Sigmoid colon (tissue), 7 donors: ENCODE data around the gene CATSPERB. TPM values are rescaled to one million over a fixed set of nuclear protein-coding genes. Genes with fewer than 3 reads are reported as not detected.
"Not testable (repeated sequence)": the region's sequence is repeated elsewhere in the genome, so short reads cannot be mapped to it uniquely, and the experiment has no call there.

Experiments
- DNase-seq: peaks from one replicate; pipeline ENCODE4 v3.0.0-alpha.2; 2019
- H3K27ac ChIP-seq, 4 donors: fragments of 200-600 bp; sonication (generic); one replicate each; pipeline ENCODE4 v1.5.1; 2016 to 2019; ENCODE audit warnings: mild to moderate bottlenecking in 1 of 4
- H3K27me3 ChIP-seq, 3 donors: fragments of 200-600 bp; sonication (generic); one replicate each; pipeline ENCODE4 v1.5.1; 2019; ENCODE audit warnings: mild to moderate bottlenecking in 1 of 3
- H3K36me3 ChIP-seq, 4 donors: fragments of 200-600 bp; sonication (generic); one replicate each; pipeline ENCODE4 v1.5.1; 2016 to 2019
- H3K4me1 ChIP-seq, 4 donors: fragments of 200-600 bp; sonication (generic); one replicate each; pipeline ENCODE4 v1.5.1; 2017 to 2019
- H3K4me3 ChIP-seq, 4 donors: fragments of 200-600 bp; sonication (generic); one replicate each; pipeline ENCODE4 v1.5.1; 2017 to 2019; ENCODE audit warnings: mild to moderate bottlenecking in 2 of 4, moderate library complexity in 1 of 4
- H3K9me3 ChIP-seq, 4 donors: fragments of 200-600 bp in 3 of 4; sonication (generic) in 3 of 4; one replicate each; pipeline versions ENCODE4 v1.5.1 to v1.6.1; 2013 to 2019
- EP300 ChIP-seq, 4 donors: sonication (generic); formaldehyde crosslinking; IDR thresholded peaks; one replicate each; pipeline ENCODE4 v1.6.1; 2017; ENCODE audit warnings: antibody characterized with exemption in 4 of 4
- POLR2A ChIP-seq, 2 donors: fragments of 450-650 bp; IDR thresholded peaks; one replicate each; pipeline ENCODE4 v1.6.1; 2016; ENCODE audit warnings: antibody characterized with exemption in 2 of 2, mild to moderate bottlenecking in 2 of 2, moderate library complexity in 2 of 2
- POLR2AphosphoS5 ChIP-seq, 4 donors: sonication (generic); formaldehyde crosslinking; IDR thresholded peaks; one replicate each; pipeline ENCODE4 v1.6.1; 2017; ENCODE audit warnings: antibody characterized with exemption in 4 of 4
- WGBS, 2 donors: extraction: QIAGEN DNeasy Blood & Tissue Kit; methylation state at CpG; one replicate each; pipeline ENCODE4 v1.1.7; 2013; 5-methylcytosine and 5-hydroxymethylcytosine counted together
- intact Hi-C: fragments of 100-400 bp; cut with DNase I; formaldehyde crosslinking; loops from one replicate; pipeline ENCODE4 v1.15.1; 2023
- polyA plus RNA-seq, 3 donors: library from polyadenylated mRNA; stranded (reverse); fragments of 200-250 nt; gene quantifications; one replicate each; pipeline ENCODE4 v1.2.3, GENCODE V29; 2013
- total RNA-seq, 4 donors: library from RNA; depleted of rRNA; stranded (reverse); fragments of >200 nt; gene quantifications; one replicate each; pipeline ENCODE4 v1.1.0, GENCODE V29; 2016
- TF ChIP-seq, protein P1 (sequence below), 4 experiments: fragments of 450-650 bp in 3 of 4; fragments of 200-600 bp in 1 of 4; IDR thresholded peaks; one replicate each; pipeline ENCODE4 v1.5.1; 2016 to 2019; ENCODE audit warnings: antibody characterized with exemption in 4 of 4, mild to moderate bottlenecking in 3 of 4, moderate library complexity in 2 of 4
- donor health status: healthy with polysubstance abuse.
- donor health status: Bipolar disorder and iron deficiency.
- donor health status: healthy.

Gene CATSPERB
- total and polyA plus RNA-seq, 7 donors, result 0.14 to 6.7 (median 1.4) TPM

DNA sequence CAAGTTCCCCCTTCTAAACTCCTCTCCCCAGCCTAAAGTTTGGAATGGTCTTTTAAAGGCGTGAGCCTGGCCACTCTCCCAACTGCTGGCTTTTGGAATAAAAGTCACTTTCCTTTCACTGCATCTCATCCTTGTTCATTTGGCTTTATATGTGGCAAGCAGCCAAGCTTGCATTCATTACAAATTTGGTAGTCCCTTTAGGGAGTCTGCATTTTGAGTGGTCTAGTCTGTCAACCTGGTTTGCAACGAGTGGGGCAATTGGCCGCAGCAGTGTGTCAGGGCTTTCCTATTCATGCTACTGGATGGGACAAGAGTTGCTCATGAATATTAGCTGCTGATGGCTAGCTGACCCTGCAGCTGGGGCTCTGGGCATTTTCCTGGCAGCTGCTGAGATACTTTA is 57.0 kb downstream of the CATSPERB start:
- no peak for DNase-seq
- Histone ChIP-seq H3K9me3 (no peaks in the 10 kb centered on the region), H3K4me1 (no peaks in the 10 kb centered on the region), H3K27me3 (no peaks in the 10 kb centered on the region), H3K27ac (no peak overlapping the region), H3K36me3 (no peaks in the 10 kb centered on the region), H3K4me3 (no peak overlapping the region)
- intact Hi-C loops, result no loop called here
- 84 to 93% methylated on average over 3 of the region's 3 CpGs for WGBS, 2 donors
- TF ChIP-seq, protein P1, sequence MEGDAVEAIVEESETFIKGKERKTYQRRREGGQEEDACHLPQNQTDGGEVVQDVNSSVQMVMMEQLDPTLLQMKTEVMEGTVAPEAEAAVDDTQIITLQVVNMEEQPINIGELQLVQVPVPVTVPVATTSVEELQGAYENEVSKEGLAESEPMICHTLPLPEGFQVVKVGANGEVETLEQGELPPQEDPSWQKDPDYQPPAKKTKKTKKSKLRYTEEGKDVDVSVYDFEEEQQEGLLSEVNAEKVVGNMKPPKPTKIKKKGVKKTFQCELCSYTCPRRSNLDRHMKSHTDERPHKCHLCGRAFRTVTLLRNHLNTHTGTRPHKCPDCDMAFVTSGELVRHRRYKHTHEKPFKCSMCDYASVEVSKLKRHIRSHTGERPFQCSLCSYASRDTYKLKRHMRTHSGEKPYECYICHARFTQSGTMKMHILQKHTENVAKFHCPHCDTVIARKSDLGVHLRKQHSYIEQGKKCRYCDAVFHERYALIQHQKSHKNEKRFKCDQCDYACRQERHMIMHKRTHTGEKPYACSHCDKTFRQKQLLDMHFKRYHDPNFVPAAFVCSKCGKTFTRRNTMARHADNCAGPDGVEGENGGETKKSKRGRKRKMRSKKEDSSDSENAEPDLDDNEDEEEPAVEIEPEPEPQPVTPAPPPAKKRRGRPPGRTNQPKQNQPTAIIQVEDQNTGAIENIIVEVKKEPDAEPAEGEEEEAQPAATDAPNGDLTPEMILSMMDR (IDR thresholded peaks at IDR 0.05), result no peak
- no peak for TF ChIP-seq POLR2AphosphoS5 (IDR thresholded peaks at IDR 0.05)
- no peak for TF ChIP-seq POLR2A (IDR thresholded peaks at IDR 0.05)
- no peak for TF ChIP-seq EP300 (IDR thresholded peaks at IDR 0.05)

DNA sequence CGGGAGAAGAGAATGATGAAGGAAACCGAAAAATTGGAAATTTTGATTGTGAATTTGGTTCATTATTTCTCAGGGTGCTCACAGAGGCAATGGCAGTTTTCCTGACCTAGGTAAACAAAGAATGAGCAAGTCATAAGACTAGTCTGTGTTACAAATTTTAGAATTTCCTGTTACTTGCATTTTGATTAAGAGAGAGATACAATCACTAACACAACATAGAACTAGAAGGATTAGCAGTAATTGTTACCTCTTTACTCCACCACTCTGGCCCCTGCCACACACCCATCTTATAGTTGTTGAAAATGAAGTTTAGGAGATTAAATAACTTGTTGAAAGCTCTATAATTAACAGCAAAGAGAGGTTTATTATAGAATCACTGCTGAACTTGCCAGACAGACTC is 62.0 kb downstream of the CATSPERB start:
- H3K9me3 ChIP-seq, result no peaks in the 10 kb centered on the region
- DNase-seq, result no peak
- H3K27ac ChIP-seq, result no peak overlapping the region
- intact Hi-C loops, result no loop called here
- TF ChIP-seq, protein P1 (IDR thresholded peaks at IDR 0.05), result no peak
- H3K27me3 ChIP-seq, result no peaks in the 10 kb centered on the region
- no peaks in the 10 kb centered on the region for H3K36me3 ChIP-seq
- H3K4me1 ChIP-seq, result no peaks in the 10 kb centered on the region
- WGBS, 2 donors, result 87 to 90% methylated on average over 2 of the region's 2 CpGs
- H3K4me3 ChIP-seq, result no peak overlapping the region

DNA sequence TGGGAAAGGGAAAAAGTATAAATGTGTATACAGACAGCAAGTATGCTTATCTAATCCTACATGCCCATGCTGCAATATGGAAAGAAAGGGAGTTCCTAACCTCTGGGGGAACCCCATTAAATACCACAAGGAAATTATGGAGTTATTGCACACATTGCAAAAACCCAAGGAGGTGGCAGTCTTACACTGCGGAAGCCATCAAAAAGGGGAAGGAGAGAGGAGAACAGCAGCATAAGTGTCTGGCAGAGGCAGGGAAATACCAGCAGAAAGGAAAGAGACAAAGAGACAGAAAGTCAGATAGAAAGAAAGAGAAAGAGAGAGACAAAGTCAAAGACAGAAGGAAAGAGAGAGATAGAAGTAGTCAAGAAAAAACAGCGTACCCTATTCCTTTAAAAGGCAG is 64.8 kb downstream of the CATSPERB start:
- DNase-seq, H3K4me1 ChIP-seq, H3K4me3 ChIP-seq, H3K9me3 ChIP-seq, intact Hi-C loops, H3K27ac ChIP-seq, H3K27me3 ChIP-seq, H3K36me3 ChIP-seq: not testable (repeated sequence)
- 68 to 96% methylated on average over 2 of the region's 2 CpGs for WGBS, 2 donors

DNA sequence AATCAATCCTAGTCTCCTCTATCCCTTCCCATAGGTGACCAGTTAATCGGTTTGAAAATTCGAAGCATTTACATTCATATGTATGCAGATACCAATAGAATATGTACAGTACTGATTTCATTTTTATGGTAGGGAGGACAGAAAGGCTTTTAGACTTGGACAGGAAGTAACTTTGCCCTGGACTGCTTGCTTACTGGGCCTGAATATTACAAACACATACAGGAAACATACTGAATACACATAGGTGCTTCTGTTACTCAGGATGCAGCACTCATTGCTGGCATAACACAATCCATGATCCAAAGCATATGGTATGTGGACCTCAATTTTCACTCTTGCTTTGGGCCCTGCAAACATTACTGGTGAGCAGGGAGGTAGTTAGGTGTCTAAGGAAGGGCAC is 71.1 kb downstream of the CATSPERB start:
- Histone ChIP-seq H3K27ac (no peak overlapping the region), H3K4me3 (no peak overlapping the region), H3K9me3 (no peaks in the 10 kb centered on the region), H3K27me3 (no peaks in the 10 kb centered on the region), H3K36me3 (no peaks in the 10 kb centered on the region), H3K4me1 (no peaks in the 10 kb centered on the region)
- intact Hi-C loops, result no loop called here
- TF ChIP-seq EP300 (IDR thresholded peaks at IDR 0.05) (no peak), POLR2AphosphoS5 (IDR thresholded peaks at IDR 0.05) (no peak), POLR2A (IDR thresholded peaks at IDR 0.05) (no peak)
- TF ChIP-seq, protein P1 (IDR thresholded peaks at IDR 0.05), result no peak
- DNase-seq, result no peak
- WGBS, 2 donors, result 35 to 74% methylated on average over 2 of the region's 2 CpGs

DNA sequence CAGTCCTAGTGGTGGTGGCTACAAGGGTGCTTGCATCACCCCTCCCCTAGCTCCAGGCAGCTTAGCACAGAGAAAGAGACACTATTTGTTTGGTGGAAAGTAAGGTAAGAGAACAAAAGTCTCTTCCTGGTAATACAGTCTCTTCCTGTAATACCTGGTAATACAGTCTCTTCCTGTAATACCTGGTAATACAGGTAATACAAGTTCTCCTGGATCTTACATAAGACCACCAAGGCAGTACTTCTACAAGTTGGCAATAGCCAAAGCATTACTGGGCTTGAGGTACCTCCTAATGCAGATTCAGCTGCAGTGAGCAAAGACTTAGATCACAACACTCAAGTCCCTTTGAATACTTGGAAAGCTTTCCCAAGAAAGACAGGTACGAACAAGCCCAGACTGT is 77.0 kb downstream of the CATSPERB start:
- no peaks in the 10 kb centered on the region for H3K9me3 ChIP-seq
- TF ChIP-seq EP300 (IDR thresholded peaks at IDR 0.05) (no peak), POLR2AphosphoS5 (IDR thresholded peaks at IDR 0.05) (no peak), POLR2A (IDR thresholded peaks at IDR 0.05) (no peak)
- TF ChIP-seq, protein P1 (IDR thresholded peaks at IDR 0.05), result no peak
- intact Hi-C loops, result loop anchor here (5.0 kb wide), 1 partner anchor 257 kb away; no protein-coding TSS in a partner anchor
- no peaks in the 10 kb centered on the region for H3K27me3 ChIP-seq
- H3K4me3 ChIP-seq, result no peak overlapping the region
- no peak overlapping the region for H3K27ac ChIP-seq
- no peak for DNase-seq
- 95 to 97% methylated on average over 1 of the region's 1 CpG for WGBS, 2 donors
- no peaks in the 10 kb centered on the region for H3K4me1 ChIP-seq
- no peaks in the 10 kb centered on the region for H3K36me3 ChIP-seq
